ENCODE measurements around the gene SLC13A4. TPM values are rescaled to one million over a fixed set of nuclear protein-coding genes. Genes with fewer than 3 reads are reported as not detected.
A peak's percentile ranks its signal among the peaks of the same experiment; 100 is the strongest.

The SLC13A4 gene
- total and polyA plus RNA-seq, 8 donors, result 0.08 TPM; not detected in 7

GRCh38 chr7:135755351-135755753 is 27.4 kb upstream of the SLC13A4 start:
- peak in 1 of 6 donors; percentile 11 for DNase-seq

GRCh38 chr7:135753616-135754413 is 25.8 kb upstream of the SLC13A4 start:
- 84 to 88% methylated on average over 8 of the region's 8 CpGs for WGBS, 2 donors
- no peaks in the 10 kb centered on the region for H3K4me1 ChIP-seq

More at GRCh38 chr7:135755351-135755753, 27.4 kb upstream of the SLC13A4 start:
- TF ChIP-seq CTCF (IDR thresholded peaks at IDR 0.05), result no peak
- Histone ChIP-seq H3K9me3 (no peaks in the 10 kb centered on the region), H3K36me3 (no peaks in the 10 kb centered on the region), H3K4me3 (no peak overlapping the region), H3K27me3 (no peaks in the 10 kb centered on the region), H3K4me1 (no peaks in the 10 kb centered on the region), H3K27ac (no peak overlapping the region)
- FAIRE-seq (no peak), ATAC-seq (peak in 3 of 4 donors; percentile 25 to 87 (median 81))
- WGBS, 2 donors, result 73 to 83% methylated on average over 11 of the region's 11 CpGs
- intact Hi-C loops (cut with DNase I), result no loop called here

GRCh38 chr7:135748770-135749169 is 20.8 kb upstream of the SLC13A4 start, which contains the start of gene FAM180A:
TSS of gene FAM180A (minus strand) at chr7:135748813. CDS start at chr7:135748580, 233 bp downstream.
- H3K27me3 ChIP-seq, result no peaks in the 10 kb centered on the region
- FAIRE-seq (no peak), ATAC-seq (peak in 2 of 4 donors; percentile 16 to 43), DNase-seq (no peak)
- no peaks in the 10 kb centered on the region for H3K9me3 ChIP-seq
- H3K4me3 ChIP-seq, result no peak within 1 kb of the TSS
- H3K4me1 ChIP-seq, result no peaks in the 10 kb centered on the region
- 69 to 72% methylated on average over 11 of the region's 11 CpGs for WGBS, 2 donors
- no peak within 1 kb of the TSS for H3K27ac ChIP-seq
- no peak for TF ChIP-seq CTCF (IDR thresholded peaks at IDR 0.05)
- H3K36me3 ChIP-seq, result no peaks in the 10 kb centered on the region
- intact Hi-C loops (cut with DNase I), result no loop called here

More at GRCh38 chr7:135753616-135754413, 25.8 kb upstream of the SLC13A4 start:
- no peaks in the 10 kb centered on the region for H3K27me3 ChIP-seq
- ATAC-seq (no peak), DNase-seq (no peak), FAIRE-seq (no peak)
- H3K9me3 ChIP-seq, result no peaks in the 10 kb centered on the region
- intact Hi-C loops (cut with DNase I), result no loop called here
- H3K4me3 ChIP-seq, result no peak overlapping the region
- H3K36me3 ChIP-seq, result no peaks in the 10 kb centered on the region
- H3K27ac ChIP-seq, result no peak overlapping the region
- no peak for TF ChIP-seq CTCF (IDR thresholded peaks at IDR 0.05)

GRCh38 chr7:135747366-135747765 is 19.4 kb upstream of the SLC13A4 start:
- H3K9me3 ChIP-seq, result no peaks in the 10 kb centered on the region
- no peaks in the 10 kb centered on the region for H3K36me3 ChIP-seq
- no peak overlapping the region for H3K27ac ChIP-seq
- ATAC-seq (no peak), FAIRE-seq (no peak), DNase-seq (no peak)
- TF ChIP-seq CTCF (IDR thresholded peaks at IDR 0.05), result no peak
- intact Hi-C loops (cut with DNase I), result no loop called here
- WGBS, 2 donors, result 79 to 86% methylated on average over 8 of the region's 8 CpGs
- H3K4me1 ChIP-seq, result no peaks in the 10 kb centered on the region
- no peak overlapping the region for H3K4me3 ChIP-seq
- H3K27me3 ChIP-seq, result no peaks in the 10 kb centered on the region

All from pancreas (tissue), 10 donors.